DOHH2 (cell line): ENCODE measurements around the gene C17orf107.
"Not testable (repeated sequence)": the region's sequence is repeated elsewhere in the genome, so short reads cannot be mapped to it uniquely, and the experiment has no call there.

Experiments used
- H3F3A ChIP-seq: fragments of 200-600 bp; sonication (generic), shearing (Covaris generic); 2 replicates; pipeline ENCODE4 v1.6.0; 2016; ENCODE audit warnings: antibody characterized with exemption, mild to moderate bottlenecking; ENCODE audit not compliant: control insufficient read depth, insufficient read depth
- H3K27ac ChIP-seq: fragments of 200-600 bp; sonication (generic); 2 replicates; pipeline ENCODE4 v1.5.1; 2014; ENCODE audit warnings: low read depth, mild to moderate bottlenecking, low read length, moderate library complexity
- H3K27me3 ChIP-seq: fragments of 200-600 bp; sonication (generic); 2 replicates; pipeline ENCODE4 v1.6.1; 2014; ENCODE audit warnings: mild to moderate bottlenecking, low read length, mixed read lengths; ENCODE audit not compliant: control insufficient read depth
- H3K36me3 ChIP-seq: fragments of 200-600 bp; sonication (generic); 2 replicates; pipeline ENCODE4 v1.6.1; 2014; ENCODE audit warnings: mild to moderate bottlenecking, low read length, moderate library complexity, mixed read lengths; ENCODE audit not compliant: control insufficient read depth
- H3K4me1 ChIP-seq: fragments of 200-600 bp; sonication (generic); 2 replicates; pipeline ENCODE4 v1.6.1; 2014; ENCODE audit warnings: mild to moderate bottlenecking, low read length, mixed read lengths; ENCODE audit not compliant: control insufficient read depth
- H3K4me2 ChIP-seq: fragments of 200-600 bp; sonication (generic); 2 replicates; pipeline ENCODE4 v1.6.0; 2014; ENCODE audit warnings: mild to moderate bottlenecking, low read length, moderate library complexity
- H3K4me3 ChIP-seq: fragments of 200-600 bp; sonication (generic); 2 replicates; pipeline ENCODE4 v1.5.1; 2014; ENCODE audit warnings: mild to moderate bottlenecking, low read length, mixed read lengths
- H3K79me2 ChIP-seq: fragments of 200-600 bp; sonication (generic); 2 replicates; pipeline ENCODE4 v1.6.1; 2014; ENCODE audit warnings: mild to moderate bottlenecking, low read length, mixed read lengths; ENCODE audit not compliant: control insufficient read depth
- H3K9me2 ChIP-seq: fragments of 200-600 bp; sonication (generic); replicated peaks from 2 replicates; pipeline ENCODE4 v1.6.1; 2014; ENCODE audit warnings: mild to moderate bottlenecking, low read length, mixed read lengths; ENCODE audit not compliant: control insufficient read depth
- H3K9me3 ChIP-seq: fragments of 200-600 bp; sonication (generic); 2 replicates; pipeline ENCODE4 v1.6.1; 2014; ENCODE audit warnings: antibody characterized with exemption, low read length, mixed read lengths; ENCODE audit not compliant: control insufficient read depth, insufficient read depth
- H4K20me1 ChIP-seq: fragments of 200-600 bp; sonication (generic); 2 replicates; pipeline ENCODE4 v1.6.0; 2014; ENCODE audit warnings: low read depth, mild to moderate bottlenecking, antibody characterized with exemption, low read length, moderate library complexity; ENCODE audit not compliant: control insufficient read depth, insufficient read depth
- CTCF ChIP-seq: fragments of 200-600 bp; sonication (generic); IDR thresholded peaks from one replicate; pipeline ENCODE4 v1.5.1; 2014; ENCODE audit warnings: antibody characterized with exemption, mild to moderate bottlenecking, low read depth, low read length; ENCODE audit not compliant: poor library complexity, severe bottlenecking
- EZH2phosphoT487 ChIP-seq: fragments of 200-600 bp; sonication (generic); IDR thresholded peaks from 2 replicates; pipeline ENCODE4 v1.6.1; 2017; ENCODE audit warnings: borderline replicate concordance, mild to moderate bottlenecking, antibody characterized with exemption, low read length, moderate library complexity, mixed read lengths

The C17orf107 gene

GRCh38 chr17:4856271-4856936 is 42.9 kb upstream of the C17orf107 start:
- H3K4me2 ChIP-seq = no peak overlapping the region
- H3K9me2 ChIP-seq = no peaks in the 10 kb centered on the region
- H3K4me3 ChIP-seq = no peak overlapping the region
- H3K36me3 ChIP-seq = no peaks in the 10 kb centered on the region; the same call in 1 of the 2 replicates
- H3K27me3 ChIP-seq = no peaks in the 10 kb centered on the region
- peaks cover 5% of the 10 kb centered on the region for H3K79me2 ChIP-seq
- H3F3A ChIP-seq = no peaks in the 10 kb centered on the region
- H3K27ac ChIP-seq = no peak overlapping the region
- H3K4me1 ChIP-seq = no peaks in the 10 kb centered on the region
- no peaks in the 10 kb centered on the region for H3K9me3 ChIP-seq
- TF ChIP-seq CTCF (no peak), EZH2phosphoT487 (no peak)
- H4K20me1 ChIP-seq = no peaks in the 10 kb centered on the region

GRCh38 chr17:4856937-4857314 is 42.4 kb upstream of the C17orf107 start:
- Histone ChIP-seq H3K4me3 (no peak overlapping the region), H3K4me1 (no peaks in the 10 kb centered on the region), H3K36me3 (no peaks in the 10 kb centered on the region; the same call in 1 of the 2 replicates), H3F3A (no peaks in the 10 kb centered on the region), H3K27ac (no peak overlapping the region), H3K4me2 (no peak overlapping the region), H3K27me3 (no peaks in the 10 kb centered on the region), H3K9me2 (no peaks in the 10 kb centered on the region), H4K20me1 (no peaks in the 10 kb centered on the region), H3K79me2 (peaks cover 2% of the 10 kb centered on the region; the same call in 1 of the 2 replicates), H3K9me3 (no peaks in the 10 kb centered on the region)
- TF ChIP-seq CTCF (no peak), EZH2phosphoT487 (no peak)

- H3K4me2 ChIP-seq, H3K36me3 ChIP-seq, H3K27me3 ChIP-seq, H3F3A ChIP-seq, H3K27ac ChIP-seq, H3K9me2 ChIP-seq, H3K4me1 ChIP-seq, H4K20me1 ChIP-seq, H3K4me3 ChIP-seq, H3K79me2 ChIP-seq, H3K9me3 ChIP-seq: not testable (repeated sequence)
Observed at GRCh38 chr17:4857347-4857746, 42.0 kb upstream of the C17orf107 start.

- H3K9me2 ChIP-seq = no peaks in the 10 kb centered on the region
- H4K20me1 ChIP-seq = no peaks in the 10 kb centered on the region
- H3K4me2 ChIP-seq = no peak overlapping the region
- TF ChIP-seq EZH2phosphoT487 = no peak
- no peak for TF ChIP-seq CTCF
- 0 out of 2 replicates have a peak, but pooled peaks cover 2% of the 10 kb centered on the region for H3K79me2 ChIP-seq
- no peak overlapping the region for H3K4me3 ChIP-seq
- no peaks in the 10 kb centered on the region for H3K27me3 ChIP-seq
- H3K36me3 ChIP-seq = no peaks in the 10 kb centered on the region; the same call in 1 of the 2 replicates
- H3F3A ChIP-seq = no peaks in the 10 kb centered on the region
- H3K27ac ChIP-seq = no peak overlapping the region
- no peaks in the 10 kb centered on the region for H3K9me3 ChIP-seq
- no peaks in the 10 kb centered on the region for H3K4me1 ChIP-seq
Observed at GRCh38 chr17:4858068-4858881, 41.1 kb upstream of the C17orf107 start.
